ENCODE data around the gene CCDC12. TPM values are rescaled to one million over a fixed set of nuclear protein-coding genes. Genes with fewer than 3 reads are reported as not detected.
A peak's percentile ranks its signal among the peaks of the same experiment; 100 is the strongest.

CCDC12 gene
- total and polyA plus RNA-seq, 2 of the 13 experiments (the other 11 are each of a cell fraction or from before 2014, with no cell fraction given): 30.1 to 49.5 TPM

- TF ChIP-seq HCFC1 (IDR thresholded peaks at IDR 0.05; ENCODE audit: low read depth, low read length) (no peak), ZNF879 (CRISPR knock-in tag; IDR thresholded peaks at IDR 0.05) (no peak), ZMYM4 (CRISPR knock-in tag; IDR thresholded peaks at IDR 0.05) (peak; percentile 61), ZNF44 (CRISPR knock-in tag; IDR thresholded peaks at IDR 0.05) (no peak), CBX2 (IDR thresholded peaks at IDR 0.05; ENCODE audit: low read depth, low read length) (no peak), CBX2 (CRISPR knock-in tag; IDR thresholded peaks at IDR 0.05; ENCODE audit: low read depth) (no peak), DNMT1 (CRISPR knock-in tag; IDR thresholded peaks at IDR 0.05) (no peak), NRL (CRISPR knock-in tag; IDR thresholded peaks at IDR 0.05; ENCODE audit: borderline replicate concordance) (no peak), RFXAP (CRISPR knock-in tag; IDR thresholded peaks at IDR 0.05; ENCODE audit: borderline replicate concordance) (peak; percentile 73; the same call in 1 of the 2 replicates), ZNF251 (CRISPR knock-in tag; IDR thresholded peaks at IDR 0.05) (no peak), KDM6A (CRISPR knock-in tag; IDR thresholded peaks at IDR 0.05; ENCODE audit: low read depth) (0 out of 2 replicates have a peak, but pooled peaks have one; percentile 54), SNAPC2 (CRISPR knock-in tag; IDR thresholded peaks at IDR 0.05) (no peak), ZNF234 (CRISPR knock-in tag; conservative IDR thresholded peaks at IDR 0.05) (no peak), MATR3 (CRISPR knock-in tag; IDR thresholded peaks at IDR 0.05) (no peak), U2AF1 (optimal IDR thresholded peaks at IDR 0.05; ENCODE audit: low read depth, low read length) (no peak), ZBTB7A (CRISPR knock-in tag; IDR thresholded peaks at IDR 0.05) (no peak), ZNF589 (CRISPR knock-in tag; conservative IDR thresholded peaks at IDR 0.05) (no peak), CC2D1A (CRISPR knock-in tag; IDR thresholded peaks at IDR 0.05) (no peak), ZNF333 (CRISPR knock-in tag; IDR thresholded peaks at IDR 0.05; ENCODE audit: borderline replicate concordance) (no peak)
- TF ChIP-seq, protein P1, sequence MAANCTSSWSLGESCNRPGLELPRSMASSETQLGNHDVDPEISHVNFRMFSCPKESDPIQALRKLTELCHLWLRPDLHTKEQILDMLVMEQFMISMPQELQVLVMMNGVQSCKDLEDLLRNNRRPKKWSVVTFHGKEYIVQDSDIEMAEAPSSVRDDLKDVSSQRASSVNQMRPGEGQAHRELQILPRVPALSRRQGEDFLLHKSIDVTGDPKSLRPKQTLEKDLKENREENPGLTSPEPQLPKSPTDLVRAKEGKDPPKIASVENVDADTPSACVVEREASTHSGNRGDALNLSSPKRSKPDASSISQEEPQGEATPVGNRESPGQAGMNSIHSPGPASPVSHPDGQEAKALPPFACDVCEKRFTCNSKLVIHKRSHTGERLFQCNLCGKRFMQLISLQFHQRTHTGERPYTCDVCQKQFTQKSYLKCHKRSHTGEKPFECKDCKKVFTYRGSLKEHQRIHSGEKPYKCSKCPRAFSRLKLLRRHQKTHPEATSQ (CRISPR knock-in tag; IDR thresholded peaks at IDR 0.05; ENCODE audit: borderline replicate concordance): no peak
- TF ChIP-seq, protein P2, sequence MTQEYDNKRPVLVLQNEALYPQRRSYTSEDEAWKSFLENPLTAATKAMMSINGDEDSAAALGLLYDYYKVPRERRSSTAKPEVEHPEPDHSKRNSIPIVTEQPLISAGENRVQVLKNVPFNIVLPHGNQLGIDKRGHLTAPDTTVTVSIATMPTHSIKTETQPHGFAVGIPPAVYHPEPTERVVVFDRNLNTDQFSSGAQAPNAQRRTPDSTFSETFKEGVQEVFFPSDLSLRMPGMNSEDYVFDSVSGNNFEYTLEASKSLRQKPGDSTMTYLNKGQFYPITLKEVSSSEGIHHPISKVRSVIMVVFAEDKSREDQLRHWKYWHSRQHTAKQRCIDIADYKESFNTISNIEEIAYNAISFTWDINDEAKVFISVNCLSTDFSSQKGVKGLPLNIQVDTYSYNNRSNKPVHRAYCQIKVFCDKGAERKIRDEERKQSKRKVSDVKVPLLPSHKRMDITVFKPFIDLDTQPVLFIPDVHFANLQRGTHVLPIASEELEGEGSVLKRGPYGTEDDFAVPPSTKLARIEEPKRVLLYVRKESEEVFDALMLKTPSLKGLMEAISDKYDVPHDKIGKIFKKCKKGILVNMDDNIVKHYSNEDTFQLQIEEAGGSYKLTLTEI (CRISPR knock-in tag; conservative IDR thresholded peaks at IDR 0.05): no peak
- TF ChIP-seq, protein P3, sequence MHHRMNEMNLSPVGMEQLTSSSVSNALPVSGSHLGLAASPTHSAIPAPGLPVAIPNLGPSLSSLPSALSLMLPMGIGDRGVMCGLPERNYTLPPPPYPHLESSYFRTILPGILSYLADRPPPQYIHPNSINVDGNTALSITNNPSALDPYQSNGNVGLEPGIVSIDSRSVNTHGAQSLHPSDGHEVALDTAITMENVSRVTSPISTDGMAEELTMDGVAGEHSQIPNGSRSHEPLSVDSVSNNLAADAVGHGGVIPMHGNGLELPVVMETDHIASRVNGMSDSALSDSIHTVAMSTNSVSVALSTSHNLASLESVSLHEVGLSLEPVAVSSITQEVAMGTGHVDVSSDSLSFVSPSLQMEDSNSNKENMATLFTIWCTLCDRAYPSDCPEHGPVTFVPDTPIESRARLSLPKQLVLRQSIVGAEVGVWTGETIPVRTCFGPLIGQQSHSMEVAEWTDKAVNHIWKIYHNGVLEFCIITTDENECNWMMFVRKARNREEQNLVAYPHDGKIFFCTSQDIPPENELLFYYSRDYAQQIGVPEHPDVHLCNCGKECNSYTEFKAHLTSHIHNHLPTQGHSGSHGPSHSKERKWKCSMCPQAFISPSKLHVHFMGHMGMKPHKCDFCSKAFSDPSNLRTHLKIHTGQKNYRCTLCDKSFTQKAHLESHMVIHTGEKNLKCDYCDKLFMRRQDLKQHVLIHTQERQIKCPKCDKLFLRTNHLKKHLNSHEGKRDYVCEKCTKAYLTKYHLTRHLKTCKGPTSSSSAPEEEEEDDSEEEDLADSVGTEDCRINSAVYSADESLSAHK (CRISPR knock-in tag; IDR thresholded peaks at IDR 0.05; ENCODE audit: borderline replicate concordance): no peak
- TF ChIP-seq, protein P4, sequence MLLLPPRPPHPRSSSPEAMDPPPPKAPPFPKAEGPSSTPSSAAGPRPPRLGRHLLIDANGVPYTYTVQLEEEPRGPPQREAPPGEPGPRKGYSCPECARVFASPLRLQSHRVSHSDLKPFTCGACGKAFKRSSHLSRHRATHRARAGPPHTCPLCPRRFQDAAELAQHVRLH (CRISPR knock-in tag; IDR thresholded peaks at IDR 0.05; ENCODE audit: borderline replicate concordance, low read depth): peak; percentile 67; the same call in 1 of the 2 replicates
- TF ChIP-seq, protein P5, sequence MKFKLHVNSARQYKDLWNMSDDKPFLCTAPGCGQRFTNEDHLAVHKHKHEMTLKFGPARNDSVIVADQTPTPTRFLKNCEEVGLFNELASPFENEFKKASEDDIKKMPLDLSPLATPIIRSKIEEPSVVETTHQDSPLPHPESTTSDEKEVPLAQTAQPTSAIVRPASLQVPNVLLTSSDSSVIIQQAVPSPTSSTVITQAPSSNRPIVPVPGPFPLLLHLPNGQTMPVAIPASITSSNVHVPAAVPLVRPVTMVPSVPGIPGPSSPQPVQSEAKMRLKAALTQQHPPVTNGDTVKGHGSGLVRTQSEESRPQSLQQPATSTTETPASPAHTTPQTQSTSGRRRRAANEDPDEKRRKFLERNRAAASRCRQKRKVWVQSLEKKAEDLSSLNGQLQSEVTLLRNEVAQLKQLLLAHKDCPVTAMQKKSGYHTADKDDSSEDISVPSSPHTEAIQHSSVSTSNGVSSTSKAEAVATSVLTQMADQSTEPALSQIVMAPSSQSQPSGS (CRISPR knock-in tag; IDR thresholded peaks at IDR 0.05): peak; percentile 62
Observed at GRCh38 chr3:46970391-46971091, 6.0 kb downstream of the CCDC12 start (continued).
